ENCODE data around the gene AP2B1.

- TF ChIP-seq CTCF (IDR thresholded peaks at IDR 0.05; ENCODE audit: low read length) (no peak), EZH2phosphoT487 (IDR thresholded peaks at IDR 0.05; ENCODE audit: low read length) (no peak)
Measured at GRCh38 chr17:35617505-35617904, 30.4 kb downstream of the AP2B1 start.
